GM12872 (cell line): Measurements from ENCODE around the gene SRSF9.

Source experiments
- TF ChIP-seq, protein P1 (sequence below): IDR thresholded peaks from 3 replicates; pipeline ENCODE4 v1.5.1; 2011; ENCODE audit warnings: low read depth, mild to moderate bottlenecking, low read length, moderate library complexity; ENCODE audit not compliant: insufficient read depth

SRSF9 gene

DNA sequence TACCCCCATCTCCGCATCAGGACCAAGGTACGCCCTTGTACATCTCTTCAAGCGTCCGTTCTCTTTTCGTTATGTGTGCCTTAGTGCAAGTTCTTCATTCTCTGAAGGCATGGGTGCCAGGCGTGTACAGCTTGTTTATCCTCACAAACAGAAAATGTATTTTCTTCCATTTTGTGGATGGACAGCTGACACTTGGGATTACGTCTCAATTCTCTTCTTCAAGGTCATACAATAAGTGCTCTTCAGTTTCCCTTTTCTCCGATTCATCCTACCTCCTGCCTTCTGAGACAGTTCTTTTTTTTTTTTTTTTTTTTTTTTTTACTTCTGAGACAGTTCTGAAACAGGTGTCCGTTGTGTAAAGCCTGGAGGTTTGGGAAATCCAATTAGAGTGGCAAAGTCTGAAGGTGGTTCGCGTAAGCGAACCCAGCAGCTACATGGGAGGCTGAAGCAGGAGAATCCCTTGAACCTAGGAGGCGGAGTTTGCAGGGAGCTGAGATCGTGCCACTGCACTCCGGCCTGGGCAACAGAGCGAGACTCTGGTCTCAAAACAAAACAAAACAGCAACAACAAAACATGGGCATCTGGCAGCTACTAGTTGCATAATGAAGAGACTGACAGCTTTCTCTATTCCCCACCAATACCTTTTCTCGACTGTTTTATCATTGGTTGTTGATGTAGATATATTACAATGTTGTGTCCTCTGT, 30.9 kb downstream of the SRSF9 start:
- TF ChIP-seq, protein P1, sequence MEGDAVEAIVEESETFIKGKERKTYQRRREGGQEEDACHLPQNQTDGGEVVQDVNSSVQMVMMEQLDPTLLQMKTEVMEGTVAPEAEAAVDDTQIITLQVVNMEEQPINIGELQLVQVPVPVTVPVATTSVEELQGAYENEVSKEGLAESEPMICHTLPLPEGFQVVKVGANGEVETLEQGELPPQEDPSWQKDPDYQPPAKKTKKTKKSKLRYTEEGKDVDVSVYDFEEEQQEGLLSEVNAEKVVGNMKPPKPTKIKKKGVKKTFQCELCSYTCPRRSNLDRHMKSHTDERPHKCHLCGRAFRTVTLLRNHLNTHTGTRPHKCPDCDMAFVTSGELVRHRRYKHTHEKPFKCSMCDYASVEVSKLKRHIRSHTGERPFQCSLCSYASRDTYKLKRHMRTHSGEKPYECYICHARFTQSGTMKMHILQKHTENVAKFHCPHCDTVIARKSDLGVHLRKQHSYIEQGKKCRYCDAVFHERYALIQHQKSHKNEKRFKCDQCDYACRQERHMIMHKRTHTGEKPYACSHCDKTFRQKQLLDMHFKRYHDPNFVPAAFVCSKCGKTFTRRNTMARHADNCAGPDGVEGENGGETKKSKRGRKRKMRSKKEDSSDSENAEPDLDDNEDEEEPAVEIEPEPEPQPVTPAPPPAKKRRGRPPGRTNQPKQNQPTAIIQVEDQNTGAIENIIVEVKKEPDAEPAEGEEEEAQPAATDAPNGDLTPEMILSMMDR, result no peak

DNA sequence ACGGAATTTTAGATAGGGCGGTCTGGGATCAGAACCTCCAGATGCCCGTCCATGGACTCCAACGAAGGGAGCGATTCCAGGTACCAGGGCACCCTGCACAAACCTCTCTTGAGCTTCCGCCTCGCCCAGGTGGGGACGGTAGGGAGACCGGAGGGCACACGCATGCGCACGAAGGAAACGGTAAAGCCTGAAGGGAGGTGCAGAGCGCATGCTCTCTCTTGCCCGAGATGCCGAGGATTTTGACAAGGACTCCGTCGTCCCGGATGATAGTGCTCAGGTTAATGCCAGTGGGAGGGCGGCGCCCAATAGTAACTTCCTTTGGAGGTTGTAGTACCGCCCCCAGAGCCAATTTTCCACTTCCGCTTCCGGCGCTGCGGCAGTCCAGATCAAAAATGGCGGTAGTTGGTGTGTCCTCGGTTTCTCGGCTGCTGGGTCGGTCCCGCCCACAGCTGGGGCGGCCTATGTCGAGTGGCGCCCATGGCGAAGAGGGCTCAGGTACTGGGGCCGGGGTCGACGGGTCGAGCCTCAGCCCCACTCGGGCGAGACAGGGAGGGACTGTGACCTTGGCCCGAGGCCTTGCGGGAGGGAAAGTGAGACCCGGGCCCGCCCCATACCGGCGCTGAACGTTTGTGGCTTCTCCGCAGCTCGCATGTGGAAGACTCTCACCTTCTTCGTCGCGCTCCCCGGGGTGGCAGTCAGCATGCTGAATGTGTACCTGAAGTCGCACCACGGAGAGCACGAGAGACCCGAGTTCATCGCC, 31.6 kb downstream of the SRSF9 start, which contains the start of gene COX6A1:
Gene COX6A1, plus strand, starts transcription at position 379 of the 760 bp plus-strand sequence. Its CDS starts 14 bp downstream, at position 393.
- TF ChIP-seq, protein P1, result peak; percentile 30; the same call in 1 of the 3 replicates

DNA sequence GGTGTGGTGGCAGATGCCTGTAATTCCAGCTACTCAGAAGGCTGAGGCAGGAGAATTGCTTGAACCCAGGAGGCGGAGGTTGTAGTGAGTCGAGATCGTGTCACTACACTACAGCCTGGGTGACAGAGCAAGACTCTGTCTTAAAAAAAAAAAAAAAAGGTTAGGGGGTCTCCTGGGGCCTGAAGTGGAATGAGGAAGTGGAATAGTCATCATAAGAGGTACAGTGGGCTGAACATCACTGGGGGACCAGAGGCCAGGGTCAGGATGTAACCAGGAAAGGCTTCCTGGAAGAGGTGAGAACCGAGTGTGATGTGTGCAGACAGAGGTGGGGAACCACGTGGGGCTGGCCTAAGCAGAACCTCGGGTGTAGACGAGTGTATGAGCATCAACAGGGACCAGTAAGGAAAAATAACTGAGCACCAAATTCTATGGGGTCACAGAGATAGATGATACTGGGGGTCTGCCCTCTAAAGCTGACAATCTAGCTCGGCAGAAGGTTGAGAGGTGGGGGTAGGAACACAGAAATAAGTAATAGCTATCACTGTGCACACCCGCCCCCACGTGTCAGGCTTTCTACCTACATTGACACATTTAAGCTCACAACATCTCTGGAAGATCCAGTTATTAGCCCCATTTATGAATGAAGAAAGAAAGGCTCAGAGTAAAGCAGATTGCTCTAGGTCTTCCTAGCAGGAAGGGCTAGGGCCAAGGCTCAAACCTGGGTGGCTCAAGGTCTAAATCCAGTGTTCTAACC, 36.6 kb downstream of the SRSF9 start:
- TF ChIP-seq, protein P1, result no peak

DNA sequence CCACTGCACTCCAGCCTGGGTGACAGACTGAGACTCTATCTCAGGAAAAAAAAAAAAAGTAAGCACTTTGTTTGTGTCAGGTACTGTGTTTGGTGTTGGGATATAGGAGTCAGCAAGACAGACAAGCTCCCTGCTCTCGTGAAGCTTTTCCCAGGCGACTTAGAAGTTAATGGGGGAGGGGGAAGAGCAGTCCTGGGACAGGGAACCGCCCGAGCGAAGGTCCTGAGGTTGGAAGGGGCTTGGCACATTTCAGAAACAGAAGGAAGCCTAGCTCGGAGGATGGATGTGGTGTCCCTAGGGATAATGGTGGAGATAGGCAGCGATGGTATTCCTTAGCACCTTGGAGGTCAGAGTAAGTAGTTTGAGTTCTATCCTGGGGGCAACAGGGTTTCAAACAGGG, 40.2 kb downstream of the SRSF9 start:
- TF ChIP-seq, protein P1, result no peak

DNA sequence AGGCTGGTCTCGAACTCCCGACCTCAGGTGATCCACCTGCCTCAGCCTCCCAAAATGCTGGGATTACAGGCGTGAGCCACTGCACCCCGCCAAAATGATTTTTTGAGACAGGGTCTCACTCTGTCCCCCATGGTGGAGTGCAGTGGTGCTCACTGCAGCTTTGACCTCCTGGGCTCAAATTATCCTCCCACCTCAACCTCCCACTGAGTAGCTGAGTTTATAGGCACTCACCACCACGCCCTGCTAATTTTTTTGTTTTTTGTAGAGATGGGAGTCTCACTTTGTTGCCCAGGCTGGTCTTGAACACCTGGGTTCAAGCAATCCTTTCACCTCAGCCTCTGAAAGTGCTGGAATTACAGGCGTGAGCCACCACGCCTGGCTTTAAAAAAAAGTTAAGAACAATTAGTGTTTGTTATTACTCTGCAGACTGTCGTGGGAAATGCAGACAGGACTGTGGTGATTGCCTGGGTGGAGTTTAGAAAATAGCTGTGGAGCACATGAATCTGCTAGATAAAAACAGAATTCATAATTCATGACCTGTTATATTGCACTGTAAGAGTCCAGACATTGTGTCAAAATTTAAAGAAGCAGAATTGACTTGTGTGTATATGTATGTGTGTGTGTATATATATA, 40.8 kb downstream of the SRSF9 start:
- TF ChIP-seq, protein P1, result no peak

DNA sequence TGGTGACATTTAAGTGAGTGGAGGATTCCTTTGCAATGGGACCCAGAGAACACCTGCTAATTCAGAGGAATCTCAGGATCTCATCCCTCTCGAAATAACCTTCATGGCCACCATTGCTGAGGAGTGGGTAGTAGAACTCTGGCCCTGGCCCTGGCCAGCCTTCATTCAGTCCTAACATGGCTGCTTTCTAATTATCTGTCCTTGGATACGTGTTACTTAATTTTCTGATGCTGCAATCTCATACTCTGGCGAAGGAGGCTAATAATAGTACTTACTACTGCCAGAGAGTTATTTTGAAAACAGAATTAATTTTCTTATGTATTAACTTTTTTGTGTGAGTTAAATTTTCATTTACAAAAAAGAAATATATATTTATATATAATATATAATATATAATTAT, 43.8 kb downstream of the SRSF9 start:
- TF ChIP-seq, protein P1, result no peak
